NCI-H446 (cell line): ENCODE measurements around the gene LSM14A.
"Not testable (repeated sequence)": the region's sequence is repeated elsewhere in the genome, so short reads cannot be mapped to it uniquely, and the experiment has no call there.

Experiments used
- DNase-seq, 2 experiments: peaks; one replicate each; lab custom pipeline; 2025; lab: John Stamatoyannopoulos, UW

The LSM14A gene

DNA sequence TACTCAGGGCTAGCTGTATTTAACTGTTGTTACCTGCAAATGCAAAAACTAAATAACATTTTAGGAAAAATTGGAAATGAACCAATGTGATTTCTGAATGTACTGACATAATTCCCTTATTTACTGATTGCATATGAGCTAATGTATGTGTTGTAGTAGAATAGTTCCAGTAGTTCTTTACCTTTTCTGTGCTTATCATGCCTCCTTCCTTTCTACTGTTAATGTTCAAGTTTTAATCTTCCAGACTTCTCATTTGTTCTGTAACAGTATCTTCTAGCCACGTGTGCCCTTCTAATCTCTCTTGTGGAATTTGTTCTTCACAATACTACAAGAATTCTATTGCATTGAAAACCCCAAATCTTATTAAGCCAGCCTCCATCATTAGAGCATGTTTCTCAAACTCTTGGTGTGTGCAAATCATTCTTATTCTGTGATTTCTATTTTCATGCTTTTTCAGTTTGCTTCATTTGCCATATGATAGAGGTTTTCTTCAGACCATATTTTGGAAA lies 17.7 kb downstream of the LSM14A start:
- no peak for DNase-seq

DNA sequence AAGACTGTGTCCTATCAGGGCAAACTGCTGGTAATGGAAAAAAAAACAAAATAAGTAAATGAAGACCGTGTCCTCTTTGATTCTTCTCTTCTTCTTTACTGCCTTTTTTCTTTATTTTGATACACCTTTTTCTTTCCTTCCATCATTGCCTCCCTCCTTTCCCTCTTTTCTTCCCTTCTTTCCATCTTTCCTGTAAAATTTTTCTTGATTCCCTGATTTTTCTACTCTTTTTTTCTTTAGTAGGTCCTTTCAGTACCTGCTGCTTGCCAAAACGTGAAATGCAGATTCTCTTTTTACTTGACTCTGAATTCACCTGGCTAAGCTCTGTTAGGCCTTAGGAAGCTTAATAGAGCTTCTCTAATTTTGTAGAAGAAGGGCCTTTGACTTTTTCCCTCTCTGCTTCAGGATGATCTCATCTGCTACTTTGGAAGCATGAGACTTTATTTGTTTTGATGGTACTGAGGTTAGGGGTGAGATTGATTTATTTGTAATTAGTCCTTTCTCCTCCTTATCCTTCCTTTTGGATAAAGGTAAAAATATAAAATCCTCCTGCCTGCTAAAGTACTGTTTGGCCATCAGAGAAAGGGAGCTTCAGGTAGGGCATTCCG lies 19.2 kb downstream of the LSM14A start:
- no peak for DNase-seq

DNA sequence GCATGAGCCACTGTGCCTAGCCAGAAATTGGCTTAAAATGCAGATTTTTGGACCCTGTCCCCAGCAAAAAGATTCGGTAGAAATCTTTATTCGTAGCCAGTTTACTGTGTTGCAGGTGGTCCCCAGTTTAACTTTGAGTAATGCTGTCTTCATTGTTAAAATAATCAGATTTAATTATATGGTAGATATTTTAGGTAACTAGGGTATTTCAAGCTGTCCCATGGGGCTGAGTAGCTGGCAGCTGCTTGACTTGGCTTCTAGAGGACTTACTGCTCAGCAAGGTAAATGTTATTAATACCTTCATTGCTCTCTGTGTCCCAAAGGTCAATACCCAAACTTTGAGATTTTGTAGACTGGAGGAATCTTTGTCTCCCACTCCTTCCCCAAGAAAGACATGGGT lies 21.1 kb downstream of the LSM14A start:
- no peak for DNase-seq

DNA sequence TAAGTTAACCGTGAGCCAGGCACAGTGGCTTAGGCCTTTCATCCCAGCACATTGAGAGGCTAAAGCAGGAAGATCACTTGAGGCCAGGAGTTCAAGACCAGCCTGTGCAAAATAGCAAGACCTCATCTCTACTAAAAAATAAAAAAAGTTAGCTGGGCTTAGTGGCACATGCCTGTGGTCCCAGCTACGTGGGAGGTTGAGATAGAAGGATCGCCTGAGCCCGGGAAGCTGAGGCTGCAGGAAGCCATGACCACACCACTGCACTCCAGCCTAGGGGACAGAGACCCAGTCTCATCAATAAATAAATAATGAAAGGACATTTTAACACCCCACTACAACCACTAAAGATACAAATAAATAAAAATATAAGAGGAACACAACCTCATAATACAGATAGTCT lies 21.6 kb downstream of the LSM14A start:
- DNase-seq = no peak

DNA sequence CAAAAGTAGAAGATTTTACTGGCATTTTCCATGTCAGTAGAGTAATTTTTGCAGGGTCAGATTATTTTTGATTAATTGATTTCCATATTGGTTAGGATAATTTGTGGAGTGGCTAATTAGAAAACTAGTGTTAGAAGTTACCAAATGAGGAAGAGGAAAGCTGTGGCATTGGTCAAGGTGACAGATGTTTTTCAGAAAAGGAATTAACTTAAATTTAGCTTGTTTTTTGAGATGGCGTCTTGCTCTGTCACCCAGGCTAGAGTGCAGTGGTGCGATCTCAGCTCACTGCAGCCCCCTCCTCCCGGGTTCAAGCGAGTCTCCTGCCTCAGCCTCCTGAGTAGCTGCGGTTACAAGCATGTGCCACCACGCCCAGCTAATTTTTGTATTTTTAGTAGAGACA lies 28.8 kb downstream of the LSM14A start:
- DNase-seq = no peak

DNA sequence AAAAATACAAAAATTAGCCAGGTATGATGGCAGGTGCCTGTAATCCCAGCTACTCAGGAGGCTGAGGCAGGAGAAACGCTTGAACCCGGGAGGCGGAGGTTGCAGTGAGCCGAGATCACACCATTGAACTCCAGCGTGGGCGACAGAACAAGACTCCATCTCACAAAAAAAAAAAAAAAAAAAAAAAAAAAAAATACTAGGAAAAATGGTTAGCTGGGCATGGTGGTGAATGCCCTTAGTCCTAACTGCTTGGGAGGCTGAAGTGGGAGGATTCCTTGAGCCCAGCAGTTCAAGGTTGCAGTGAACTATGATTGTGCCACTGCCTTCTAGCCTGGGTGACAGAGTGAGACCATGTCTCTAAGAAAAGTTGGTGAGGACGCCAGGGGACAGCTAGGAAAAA lies 33.0 kb downstream of the LSM14A start:
- not testable (repeated sequence) for DNase-seq

DNA sequence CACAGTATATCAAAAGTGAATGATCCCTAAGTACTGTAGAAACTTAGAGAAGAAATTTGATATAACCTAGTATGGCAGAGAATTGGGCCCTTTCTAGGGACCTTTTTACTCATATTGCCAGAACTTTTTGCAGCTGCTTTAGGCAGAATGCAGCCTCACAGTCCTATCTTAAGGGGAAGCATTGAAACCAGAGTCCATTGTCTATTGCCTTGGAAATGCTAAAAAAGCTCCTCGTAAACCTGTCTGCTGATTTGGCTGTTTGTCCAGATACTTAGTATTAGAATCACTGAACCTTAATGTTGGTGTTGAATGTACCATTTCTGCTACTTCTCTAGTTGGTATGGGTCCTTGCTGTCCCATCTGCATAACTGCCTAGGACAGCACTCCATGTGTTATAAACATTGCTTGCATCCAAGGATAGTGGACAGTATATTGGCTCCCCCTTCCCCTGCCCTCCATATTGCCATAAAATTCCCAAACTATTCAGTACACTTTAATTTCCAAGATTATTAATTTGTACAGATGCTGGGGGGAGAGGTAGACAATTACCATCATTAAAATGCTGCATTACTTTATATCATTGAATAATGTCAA lies 36.1 kb downstream of the LSM14A start:
- DNase-seq = no peak

DNA sequence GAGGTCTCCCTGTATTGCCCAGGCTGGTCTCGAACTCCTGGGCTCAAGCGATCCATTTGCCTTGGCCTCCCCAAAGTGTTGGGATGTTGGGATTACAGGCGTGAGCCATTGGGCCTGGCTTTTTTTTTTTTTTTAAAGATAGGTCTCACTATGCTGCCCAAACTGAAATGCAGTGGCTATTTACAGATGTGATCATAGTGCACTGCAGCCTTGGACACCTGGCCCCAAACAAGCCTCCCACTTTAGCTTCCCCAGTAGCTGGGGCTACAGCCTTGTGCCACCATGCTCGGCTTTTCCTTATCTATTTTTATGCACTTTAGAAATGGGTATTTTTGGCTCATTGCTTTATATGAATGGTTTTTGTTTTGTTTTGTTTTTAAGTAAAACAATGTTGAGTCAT lies 37.4 kb downstream of the LSM14A start:
- DNase-seq = no peak

DNA sequence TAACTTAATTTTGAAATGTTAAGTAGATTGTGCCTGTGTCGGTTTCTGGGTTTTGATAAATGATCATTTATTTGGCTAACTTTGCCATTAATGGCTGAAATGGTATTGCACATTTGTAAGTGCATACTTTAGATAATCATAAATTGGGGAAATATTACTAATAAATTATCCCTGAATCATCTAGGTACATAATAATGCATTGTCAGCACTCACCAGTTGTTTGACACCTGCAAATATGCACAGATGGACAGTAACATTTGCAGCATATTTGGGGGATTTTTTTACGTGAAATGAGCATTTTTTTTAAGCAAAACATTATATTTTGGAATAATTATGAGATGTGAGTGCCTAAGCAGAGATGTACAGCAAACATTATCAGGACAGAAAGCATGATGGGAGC lies 41.0 kb downstream of the LSM14A start:
- no peak for DNase-seq

DNA sequence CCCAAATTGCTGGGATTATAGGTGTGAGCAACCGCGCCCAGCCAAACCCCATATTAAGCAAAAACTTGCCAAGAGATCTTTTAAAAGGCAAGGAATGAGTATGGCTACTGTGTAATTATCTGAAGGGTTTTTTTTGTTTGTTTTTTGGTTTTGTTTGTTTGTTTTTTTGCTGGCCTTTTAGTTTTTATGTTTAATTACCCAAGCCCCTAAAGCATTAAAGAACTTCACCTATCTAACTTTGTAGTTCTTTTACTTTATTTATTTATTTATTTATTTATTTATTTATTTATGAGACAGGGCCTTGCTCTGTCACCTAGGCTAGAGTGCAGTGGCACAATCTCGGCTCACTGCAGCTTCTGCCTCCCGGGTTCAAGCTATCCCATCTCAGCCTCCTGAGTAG lies 41.7 kb downstream of the LSM14A start:
- DNase-seq = no peak

DNA sequence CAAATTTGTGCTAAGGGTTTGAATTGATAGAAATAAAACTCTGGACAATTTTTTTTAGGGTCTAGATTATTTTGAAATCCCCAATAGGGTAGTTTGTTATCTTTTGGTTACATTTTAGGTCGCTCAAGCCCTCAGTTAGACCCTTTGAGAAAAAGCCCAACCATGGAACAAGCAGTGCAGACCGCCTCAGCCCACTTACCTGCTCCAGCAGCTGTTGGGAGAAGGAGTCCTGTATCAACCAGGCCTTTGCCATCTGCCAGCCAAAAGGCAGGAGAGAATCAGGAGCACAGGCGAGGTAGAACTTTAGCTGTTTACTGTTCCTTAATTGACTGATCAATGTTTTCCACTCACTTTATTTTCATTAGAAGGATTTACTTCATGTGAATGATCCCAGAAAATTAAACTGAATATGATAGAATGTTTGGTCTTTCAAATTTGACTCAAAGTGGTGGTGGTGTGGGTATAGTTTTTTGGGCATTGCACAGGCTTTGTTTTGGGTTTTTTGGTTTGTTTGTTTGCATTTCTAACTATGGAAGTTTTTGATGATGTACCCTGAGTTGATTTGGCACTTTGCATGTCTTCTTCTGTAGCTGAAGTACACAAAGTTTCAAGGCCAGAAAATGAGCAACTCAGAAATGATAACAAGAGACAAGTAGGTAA lies 42.8 kb downstream of the LSM14A start:
- DNase-seq = no peak

DNA sequence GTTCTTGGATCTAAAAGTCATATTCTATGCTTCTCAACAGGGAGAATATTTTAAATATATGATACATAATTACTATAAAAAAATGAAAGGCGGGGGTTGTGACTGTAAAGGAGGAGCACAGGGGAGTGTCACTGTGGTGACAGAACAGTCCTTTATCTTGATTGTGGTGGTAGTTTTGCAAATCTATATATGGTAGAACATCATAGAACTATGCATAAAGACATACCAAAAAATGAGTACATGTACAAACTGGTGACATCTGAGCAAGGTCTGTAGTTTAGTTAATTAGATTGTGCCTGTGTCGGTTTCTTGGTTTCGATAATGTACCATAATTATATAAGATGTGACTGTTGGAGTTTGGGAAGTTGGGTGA lies 43.3 kb downstream of the LSM14A start:
- no peak for DNase-seq

DNA sequence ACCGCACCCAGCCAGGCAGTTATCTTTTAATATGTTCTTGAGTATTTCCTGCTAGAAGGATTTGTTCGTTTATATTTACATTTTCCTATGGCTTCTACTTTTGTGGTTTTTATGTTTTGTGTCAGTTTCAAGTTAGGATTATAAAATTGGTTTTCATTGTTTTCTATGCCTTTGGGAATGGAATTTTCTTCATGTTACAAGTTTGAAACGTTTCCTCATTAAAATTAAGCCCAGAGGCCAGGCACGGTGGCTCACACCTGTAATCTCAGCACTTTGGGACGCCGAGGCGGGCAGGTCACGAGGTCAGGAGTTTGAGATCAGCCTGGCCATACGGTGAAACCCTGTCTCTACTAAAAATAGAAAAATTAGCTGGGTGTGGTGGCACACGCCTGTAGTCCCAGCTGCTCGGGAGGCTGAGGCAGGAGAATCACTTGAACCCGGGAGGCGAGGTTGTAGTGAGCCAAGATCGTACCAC lies 44.5 kb downstream of the LSM14A start:
- not testable (repeated sequence) for DNase-seq

DNA sequence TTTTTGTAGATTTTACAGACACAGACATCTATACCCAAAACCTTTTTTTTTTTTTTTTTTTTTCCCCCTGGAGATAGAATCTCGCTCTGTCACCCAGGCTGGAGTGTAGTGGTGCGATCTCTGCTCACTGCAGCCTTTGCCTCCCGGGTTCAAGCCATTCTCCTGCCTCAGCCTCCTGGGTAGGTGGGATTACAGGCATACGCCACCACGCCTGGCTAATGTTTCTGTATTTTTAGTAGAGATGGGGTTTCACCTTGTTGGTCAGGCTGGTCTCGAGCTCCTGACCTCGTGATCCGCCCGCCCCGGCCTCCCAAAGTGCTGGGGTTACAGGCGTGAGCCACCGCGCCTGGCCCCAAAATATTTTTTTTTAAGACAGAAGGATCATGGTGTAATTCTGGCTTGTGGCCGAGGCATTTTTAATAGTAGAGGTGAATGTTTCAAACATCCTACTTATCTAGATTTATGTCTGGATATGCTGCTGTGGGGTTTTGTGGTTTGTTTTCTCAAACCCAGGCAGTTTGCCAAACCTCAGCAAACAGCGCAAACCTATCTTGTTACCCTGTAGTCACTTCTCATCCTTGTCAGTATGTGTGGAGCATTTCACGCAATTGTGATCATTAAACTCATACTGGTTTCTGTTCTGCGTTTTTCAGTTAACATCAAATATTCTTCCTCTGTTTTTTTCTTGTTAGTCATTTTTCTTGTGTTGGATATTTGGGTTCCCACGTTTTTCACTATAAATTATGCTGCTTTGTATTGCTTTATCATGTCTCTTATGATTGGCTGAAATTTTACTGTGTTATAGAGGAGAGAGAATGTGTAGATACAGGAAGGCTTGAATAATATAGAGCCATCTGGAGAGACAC lies 45.9 kb downstream of the LSM14A start:
- no peak for DNase-seq

DNA sequence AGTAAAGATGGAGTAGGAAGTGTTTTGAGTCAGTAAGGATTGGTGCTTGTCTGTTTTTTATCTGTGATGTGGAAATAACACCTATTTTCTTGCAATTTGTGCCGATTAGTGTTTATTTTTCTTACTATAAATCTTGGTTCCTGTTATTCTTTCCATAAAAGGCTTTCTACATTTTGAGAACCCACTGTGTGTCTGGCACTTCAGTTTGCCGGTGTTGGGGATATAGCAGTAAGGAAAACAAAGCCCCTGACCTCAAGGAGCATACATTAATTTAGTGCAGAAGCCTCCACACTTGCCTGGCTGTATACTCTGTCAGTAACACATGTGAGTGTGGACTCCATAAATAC lies 46.5 kb downstream of the LSM14A start:
- no peak for DNase-seq

DNA sequence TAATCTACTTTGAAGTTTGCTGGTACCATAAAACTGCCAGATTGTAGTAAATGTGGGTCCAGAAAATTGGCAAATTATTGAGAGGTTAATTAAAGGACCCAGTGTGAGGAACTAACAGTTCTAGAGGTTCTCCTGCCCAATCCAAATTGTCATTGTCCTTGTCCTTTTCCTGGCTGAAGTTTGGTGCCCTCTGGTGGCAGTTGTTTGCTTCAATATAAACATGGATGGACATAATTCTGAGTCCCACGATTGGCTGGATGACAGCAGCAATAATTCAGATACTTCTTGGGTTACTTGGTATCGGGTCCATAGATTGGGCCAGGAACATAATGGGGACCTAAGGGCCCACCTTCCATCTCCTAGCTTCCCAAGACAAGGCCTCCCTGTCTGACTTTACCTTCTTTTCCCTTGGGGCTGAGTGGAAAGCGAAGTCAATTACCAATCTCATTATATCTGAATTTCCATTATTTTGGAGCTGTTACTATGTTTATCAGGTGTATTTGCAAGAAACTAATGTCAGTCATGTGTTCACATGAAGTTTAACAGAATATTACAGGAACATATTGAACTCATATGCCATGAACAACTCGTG lies 48.3 kb downstream of the LSM14A start:
- peak; percentile 61 to 73 for DNase-seq

DNA sequence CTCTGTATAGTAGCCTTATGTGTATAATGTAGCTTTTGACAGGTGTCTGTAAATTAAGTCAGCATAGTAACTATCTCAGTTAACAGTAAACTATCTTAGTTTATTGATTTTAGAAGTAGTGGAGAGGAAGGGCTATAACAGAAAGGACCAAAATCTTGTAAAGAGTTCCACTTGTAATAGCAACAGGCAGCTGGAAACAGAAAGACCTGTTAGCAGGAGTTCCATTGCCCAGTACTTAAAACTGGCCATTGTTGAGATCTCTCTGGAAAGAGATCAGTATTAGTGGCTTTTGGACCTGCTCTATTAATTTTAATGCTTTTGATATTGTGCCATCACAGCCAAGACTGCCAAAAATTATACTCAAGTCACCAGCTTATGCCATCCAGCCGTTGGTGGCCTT lies 50.1 kb downstream of the LSM14A start:
- DNase-seq = no peak

DNA sequence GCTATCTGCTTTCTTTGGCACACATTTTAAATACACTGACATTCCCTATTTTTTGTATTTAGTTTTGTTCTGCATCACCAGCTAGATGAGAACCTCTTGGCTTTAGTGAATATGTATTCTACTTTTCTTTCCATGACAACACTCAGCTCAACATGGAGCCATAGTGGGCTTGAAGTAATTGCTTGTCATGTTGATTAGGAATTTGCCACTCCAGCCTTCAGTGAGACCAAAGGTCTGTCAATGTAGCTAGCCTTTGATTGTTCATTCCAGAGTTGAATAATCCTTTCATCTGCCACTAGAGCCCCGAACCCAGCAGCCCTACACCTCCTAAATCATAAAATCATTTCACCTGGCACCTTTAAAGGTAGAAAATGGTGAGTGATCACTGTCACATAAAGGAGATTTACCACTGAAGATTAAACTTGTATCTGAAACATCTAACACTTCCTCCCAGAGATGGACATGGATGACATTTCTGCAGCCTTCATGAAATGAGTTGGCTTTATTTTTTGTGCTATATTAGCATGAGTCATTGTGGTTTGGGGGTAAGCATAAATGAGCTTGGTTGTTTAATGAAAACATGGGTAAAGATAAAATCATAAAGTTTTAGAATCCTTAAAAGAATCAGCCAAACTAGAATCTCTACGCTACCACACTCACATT lies 52.8 kb downstream of the LSM14A start:
- no peak for DNase-seq

DNA sequence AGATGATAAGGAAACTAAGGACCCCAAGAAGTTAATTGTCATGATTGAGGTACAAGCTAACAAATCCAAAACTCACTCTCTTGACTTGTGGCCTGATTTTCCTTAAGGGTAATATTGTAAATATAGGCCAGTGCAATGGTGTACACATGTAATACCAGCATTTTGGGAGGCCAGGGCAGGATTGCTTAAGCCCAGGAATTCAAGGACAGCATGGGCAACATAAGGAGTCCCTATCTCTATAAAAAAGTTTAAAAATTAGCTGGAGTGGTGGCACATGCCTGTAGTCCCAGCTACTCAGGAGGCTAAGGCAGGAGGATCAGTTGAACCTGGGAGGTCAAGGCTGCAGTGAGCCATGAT lies 53.3 kb downstream of the LSM14A start:
- no peak for DNase-seq

DNA sequence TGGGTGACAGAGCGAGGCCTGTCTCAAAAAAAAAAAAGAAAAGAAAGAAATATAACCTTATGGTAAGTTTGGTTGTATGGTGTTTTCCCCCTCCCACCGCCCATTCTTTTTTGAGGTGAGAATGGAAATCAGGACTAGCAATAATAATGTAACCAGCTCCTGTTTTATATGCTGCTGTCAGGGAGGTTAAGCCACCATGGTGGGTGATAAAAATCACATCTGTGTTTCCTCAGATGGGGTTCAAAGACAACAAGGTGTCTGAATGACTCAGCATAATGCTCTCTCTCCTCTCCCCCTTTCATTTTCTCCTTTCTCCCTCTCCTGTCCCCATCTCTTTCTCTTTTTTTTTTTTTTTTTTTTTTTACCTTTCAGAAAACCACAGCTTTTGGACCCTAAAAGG lies 53.7 kb downstream of the LSM14A start:
- DNase-seq = no peak

DNA sequence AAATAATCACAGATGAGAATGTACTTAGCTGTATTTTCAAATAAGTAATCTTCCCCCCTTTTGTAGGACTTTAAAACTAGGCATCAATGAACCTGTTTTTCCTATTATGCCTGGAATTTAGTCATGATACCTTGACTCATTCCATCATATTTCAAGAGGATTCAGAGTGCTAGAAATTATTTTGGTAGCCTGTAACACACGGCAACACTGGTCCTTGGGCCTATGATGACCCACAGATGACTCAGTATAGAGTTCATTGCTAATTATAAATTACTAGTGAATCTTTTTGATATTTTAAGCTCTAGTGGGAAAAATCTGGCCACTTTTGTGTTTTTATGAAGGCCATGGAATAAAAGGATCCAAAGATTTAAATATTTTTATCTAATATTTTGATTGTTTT lies 56.0 kb downstream of the LSM14A start:
- no peak for DNase-seq

DNA sequence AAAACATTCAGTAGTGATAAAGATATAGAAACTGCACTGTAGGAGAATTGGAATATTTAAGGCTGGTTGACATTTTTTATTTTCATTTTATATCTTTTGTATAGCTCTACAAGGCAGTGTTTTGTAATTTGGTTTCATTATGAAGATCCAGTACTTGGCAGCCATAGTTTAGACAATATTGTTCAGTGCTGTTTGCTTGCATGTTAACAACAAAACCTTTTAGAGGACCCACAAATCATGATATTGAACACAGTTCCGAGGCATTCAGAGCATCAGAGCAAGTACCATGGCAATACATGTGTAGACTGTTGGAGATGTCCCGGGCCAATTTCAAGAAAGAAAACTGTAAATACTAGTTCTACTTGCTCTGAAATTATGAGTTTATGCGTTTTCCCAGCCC lies 56.5 kb downstream of the LSM14A start:
- DNase-seq = no peak
